Measurements from ENCODE around the gene ESM1.

DNA sequence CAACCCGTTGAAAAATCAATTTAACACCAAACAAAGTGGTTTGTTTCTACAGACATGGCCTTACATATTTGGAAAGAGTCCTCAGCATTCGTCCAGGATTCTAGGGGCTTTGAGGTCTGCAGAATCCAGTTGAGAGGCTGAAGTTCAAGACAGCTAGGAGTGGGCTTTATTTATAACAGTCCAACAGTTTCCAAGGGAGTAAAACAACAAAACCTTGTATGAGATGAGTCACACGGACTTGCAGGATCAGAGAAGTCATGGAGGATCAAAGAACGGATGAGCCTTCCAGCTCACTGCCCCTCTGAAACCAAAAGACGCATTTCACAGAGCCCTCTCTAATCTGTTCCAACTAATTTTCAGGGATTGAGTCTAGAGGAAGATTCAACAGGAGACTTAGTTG lies 11.1 kb upstream of the ESM1 start:
- TF ChIP-seq, protein P1, sequence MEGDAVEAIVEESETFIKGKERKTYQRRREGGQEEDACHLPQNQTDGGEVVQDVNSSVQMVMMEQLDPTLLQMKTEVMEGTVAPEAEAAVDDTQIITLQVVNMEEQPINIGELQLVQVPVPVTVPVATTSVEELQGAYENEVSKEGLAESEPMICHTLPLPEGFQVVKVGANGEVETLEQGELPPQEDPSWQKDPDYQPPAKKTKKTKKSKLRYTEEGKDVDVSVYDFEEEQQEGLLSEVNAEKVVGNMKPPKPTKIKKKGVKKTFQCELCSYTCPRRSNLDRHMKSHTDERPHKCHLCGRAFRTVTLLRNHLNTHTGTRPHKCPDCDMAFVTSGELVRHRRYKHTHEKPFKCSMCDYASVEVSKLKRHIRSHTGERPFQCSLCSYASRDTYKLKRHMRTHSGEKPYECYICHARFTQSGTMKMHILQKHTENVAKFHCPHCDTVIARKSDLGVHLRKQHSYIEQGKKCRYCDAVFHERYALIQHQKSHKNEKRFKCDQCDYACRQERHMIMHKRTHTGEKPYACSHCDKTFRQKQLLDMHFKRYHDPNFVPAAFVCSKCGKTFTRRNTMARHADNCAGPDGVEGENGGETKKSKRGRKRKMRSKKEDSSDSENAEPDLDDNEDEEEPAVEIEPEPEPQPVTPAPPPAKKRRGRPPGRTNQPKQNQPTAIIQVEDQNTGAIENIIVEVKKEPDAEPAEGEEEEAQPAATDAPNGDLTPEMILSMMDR (IDR thresholded peaks at IDR 0.05; ENCODE audit: extremely low read depth in 1 of 2, insufficient read depth in 1 of 2, low read depth in 1 of 2, low read length in 2 of 2), result no peak
- no peak for TF ChIP-seq POLR2AphosphoS5 (IDR thresholded peaks at IDR 0.05; ENCODE audit: insufficient read depth, low read depth, low read length)
- no peak for TF ChIP-seq POLR2A (IDR thresholded peaks at IDR 0.05; ENCODE audit: low read depth, low read length)
- no peak for TF ChIP-seq EZH2 (IDR thresholded peaks at IDR 0.05; ENCODE audit: borderline replicate concordance, low read depth, low read length, severe bottlenecking)
- TF ChIP-seq, protein P2, sequence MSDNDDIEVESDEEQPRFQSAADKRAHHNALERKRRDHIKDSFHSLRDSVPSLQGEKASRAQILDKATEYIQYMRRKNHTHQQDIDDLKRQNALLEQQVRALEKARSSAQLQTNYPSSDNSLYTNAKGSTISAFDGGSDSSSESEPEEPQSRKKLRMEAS (IDR thresholded peaks at IDR 0.05; ENCODE audit: insufficient read depth, insufficient read length), result no peak
- TF ChIP-seq FOS (IDR thresholded peaks at IDR 0.05; ENCODE audit: borderline replicate concordance, insufficient read depth, low read length), result peak; percentile 12
- peak; percentile 54 for TF ChIP-seq JUN (IDR thresholded peaks at IDR 0.05; ENCODE audit: borderline replicate concordance, insufficient read depth, insufficient read length, low read depth)
- TF ChIP-seq MYC (IDR thresholded peaks at IDR 0.05; ENCODE audit: low read depth, low read length), result no peak
